HG03521 (cell line): Measurements from ENCODE around the gene TAF1D.
"Not testable (repeated sequence)": the region's sequence is repeated elsewhere in the genome, so short reads cannot be mapped to it uniquely, and the experiment has no call there.

ENCODE experiments used
- ATAC-seq: cut with Tn5 transposase; IDR thresholded peaks from one replicate; pipeline ENCODE4 v1.9.1; 2021; ENCODE audit warnings: mild to moderate bottlenecking, moderate library complexity; ENCODE audit not compliant: unreplicated experiment

TAF1D gene

GRCh38 chr11:93741094-93741881 lies at the start of gene TAF1D, which contains the start of gene C11orf54:
TSS of gene TAF1D (minus strand) at chr11:93741495. CDS start at chr11:93739304, 2,191 bp downstream.
TSS of gene C11orf54 (plus strand) at chr11:93741672. CDS start at chr11:93747394, 5,722 bp downstream.
- ATAC-seq, result peak; percentile 86

- ATAC-seq, result peak; percentile 18
Measured at GRCh38 chr11:93784935-93785360, 43.7 kb upstream of the TAF1D start.

- ATAC-seq, result peak; percentile 97
Measured at GRCh38 chr11:93784145-93784934, 43.0 kb upstream of the TAF1D start, which contains the start of gene MED17. TSS of gene MED17 (plus strand) at chr11:93784282. CDS start at chr11:93784514, 232 bp downstream.

GRCh38 chr11:93783765-93784144 lies 42.5 kb upstream of the TAF1D start:
- peak; percentile 32 for ATAC-seq

GRCh38 chr11:93783362-93783761 lies 42.1 kb upstream of the TAF1D start:
- ATAC-seq, result no peak

- no peak for ATAC-seq
Measured at GRCh38 chr11:93775289-93775688, 34.0 kb upstream of the TAF1D start.

GRCh38 chr11:93774560-93774959 lies 33.3 kb upstream of the TAF1D start:
- not testable (repeated sequence) for ATAC-seq

GRCh38 chr11:93773601-93774200 lies 32.4 kb upstream of the TAF1D start:
- ATAC-seq, result no peak

GRCh38 chr11:93773045-93773477 lies 31.8 kb upstream of the TAF1D start:
- ATAC-seq, result no peak

- ATAC-seq, result no peak
Measured at GRCh38 chr11:93772123-93772522, 30.8 kb upstream of the TAF1D start.

GRCh38 chr11:93770160-93770559 lies 28.9 kb upstream of the TAF1D start:
- no peak for ATAC-seq

GRCh38 chr11:93767018-93767417 lies 25.7 kb upstream of the TAF1D start:
- ATAC-seq, result no peak

GRCh38 chr11:93766504-93766903 lies 25.2 kb upstream of the TAF1D start:
- no peak for ATAC-seq

- no peak for ATAC-seq
Measured at GRCh38 chr11:93765551-93765950, 24.3 kb upstream of the TAF1D start.

- ATAC-seq, result no peak
Measured at GRCh38 chr11:93761910-93762309, 20.6 kb upstream of the TAF1D start.

- ATAC-seq, result not testable (repeated sequence)
Measured at GRCh38 chr11:93759123-93759522, 17.8 kb upstream of the TAF1D start.

- no peak for ATAC-seq
Measured at GRCh38 chr11:93757924-93758865, 16.9 kb upstream of the TAF1D start.

GRCh38 chr11:93757301-93757700 lies 16.0 kb upstream of the TAF1D start:
- no peak for ATAC-seq

GRCh38 chr11:93756748-93757147 lies 15.5 kb upstream of the TAF1D start:
- no peak for ATAC-seq

- no peak for ATAC-seq
Measured at GRCh38 chr11:93753241-93753640, 11.9 kb upstream of the TAF1D start.
